Panc1 (cell line): ENCODE results near the gene PHACTR2. TPM values are rescaled to one million over a fixed set of nuclear protein-coding genes. Genes with fewer than 3 reads are reported as not detected.

ENCODE experiments used
- ATAC-seq: fragments of 200-7000 bp; cut with Tn5 transposase; 2 replicates; pipeline ENCODE4 v1.9.1; 2020; ENCODE audit warnings: mild to moderate bottlenecking, moderate library complexity
- BruUV-seq: library from RNA; stranded (reverse); fragments of 400-500 nt; replicated peaks from 2 replicates; lab custom pipeline; 2021; lab: Mats Ljungman, UMichigan
- CTCF ChIA-PET: fragments of 300-600 bp; sonication (Branson Sonifier 250); formaldehyde crosslinking; loops from one replicate; lab custom pipeline; 2022; ENCODE audit warnings: antibody characterized with exemption; lab: Charles Lee
- POLR2A ChIA-PET: fragments of 300-600 bp; sonication (Branson Sonifier 250); formaldehyde crosslinking; loops from one replicate; lab custom pipeline; 2022; ENCODE audit warnings: antibody characterized with exemption; lab: Charles Lee
- DNase-seq: peaks from one replicate; pipeline ENCODE4 v3.0.0-alpha.2; 2010; ENCODE audit warnings: low read depth, low spot score
- H3K27ac ChIP-seq: 2 replicates; pipeline ENCODE4 v1.5.1; 2011; ENCODE audit warnings: mild to moderate bottlenecking, low read length, inconsistent platforms
- H3K27me3 ChIP-seq: fragments of 200-500 bp; sonication (Bioruptor generic); 2 replicates; pipeline ENCODE4 v1.6.0; 2014; ENCODE audit warnings: low read length, inconsistent platforms; ENCODE audit not compliant: control insufficient read depth, insufficient read depth
- H3K36me3 ChIP-seq: fragments of 200-500 bp; sonication (Bioruptor generic); 2 replicates; pipeline ENCODE4 v1.5.1; 2014; ENCODE audit warnings: inconsistent platforms, mild to moderate bottlenecking, low read length, moderate library complexity; ENCODE audit not compliant: control insufficient read depth, insufficient read depth
- H3K4me1 ChIP-seq: 2 replicates; pipeline ENCODE4 v1.5.1; 2011; ENCODE audit warnings: inconsistent platforms, mild to moderate bottlenecking, low read length, moderate library complexity; ENCODE audit not compliant: control insufficient read depth, insufficient read depth
- H3K4me3 ChIP-seq, 2 experiments: 2 replicates each; pipeline ENCODE4 v1.5.1; 2011 to 2012; ENCODE audit warnings: low read depth in 2 of 2, low read length in 2 of 2, mild to moderate bottlenecking in 2 of 2, inconsistent platforms in 1 of 2, moderate library complexity in 1 of 2
- H3K9me3 ChIP-seq: fragments of 200-500 bp; sonication (Bioruptor generic); 2 replicates; pipeline ENCODE4 v1.5.1; 2014; ENCODE audit warnings: low read depth, mild to moderate bottlenecking, inconsistent platforms, low read length, moderate library complexity; ENCODE audit not compliant: control insufficient read depth, insufficient read depth
- CTCF ChIP-seq: fragments of 450-650 bp; IDR thresholded peaks from 2 replicates; pipeline ENCODE4 v1.5.1; 2017; ENCODE audit warnings: mild to moderate bottlenecking
- POLR2AphosphoS5 ChIP-seq: IDR thresholded peaks from 2 replicates; pipeline ENCODE4 v1.6.1; 2012; ENCODE audit warnings: mild to moderate bottlenecking, low read depth, low read length, moderate library complexity
- REST ChIP-seq, 2 experiments: IDR thresholded peaks; 2 replicates each; pipeline ENCODE4 v1.6.1; 2011 to 2012; ENCODE audit warnings: low read depth in 2 of 2, control low read depth in 1 of 2, low read length in 1 of 2, mild to moderate bottlenecking in 1 of 2, moderate library complexity in 1 of 2; ENCODE audit not compliant: insufficient read depth in 1 of 2
- SIN3A ChIP-seq: IDR thresholded peaks from 2 replicates; pipeline ENCODE4 v1.6.1; 2012; ENCODE audit warnings: low read depth, mild to moderate bottlenecking, low read length, moderate library complexity, borderline replicate concordance; ENCODE audit not compliant: insufficient read depth
- TCF7L2 ChIP-seq: IDR thresholded peaks from 2 replicates; pipeline ENCODE4 v1.6.1; 2011; ENCODE audit warnings: mild to moderate bottlenecking, low read depth, low read length, inconsistent platforms
- in situ Hi-C: cut with HindIII; loops from 2 replicates; pipeline ENCODE4 v1.10.0; 2016; ENCODE audit warnings: low sequenced_read_pairs, low pct_unique_long_range_greater_than_20kb
- intact Hi-C: fragments of 100-400 bp; cut with micrococcal nuclease; formaldehyde crosslinking; loops from one replicate; pipeline ENCODE4 v1.10.0; 2022; ENCODE audit not compliant: unreplicated experiment
- total RNA-seq: library from RNA; stranded (reverse); gene quantifications from one replicate; pipeline ENCODE4 v1.2.1, GENCODE V29; 2021; ENCODE audit not compliant: unreplicated experiment

The PHACTR2 gene
- total RNA-seq, 1 experiment from 2014 or later: 59.9 TPM

- Histone ChIP-seq H3K27me3 (no peaks in the 10 kb centered on the region), H3K4me1 (peaks cover 56% of the 10 kb centered on the region), H3K27ac (peak overlapping the region; percentile 99), H3K9me3 (no peaks in the 10 kb centered on the region), H3K36me3 (no peaks in the 10 kb centered on the region), H3K4me3 (no peak overlapping the region)
- in situ Hi-C loops (no loop called here), intact Hi-C loops (loop anchor here (10.0 kb wide), 1 partner anchor 168 kb away; no protein-coding TSS in a partner anchor)
- TF ChIP-seq CTCF: no peak
- TF ChIP-seq TCF7L2: no peak
- TF ChIP-seq SIN3A: no peak
- BruUV-seq: no TSS peak
- ChIA-PET CTCF (no interaction called here), POLR2A (no interaction called here)
- ATAC-seq (no peak), DNase-seq (no peak)
These were observed 64.5 kb downstream of the PHACTR2 start for GRCh38 chr6:143742070-143742954.

- ChIA-PET CTCF (no interaction called here), POLR2A (no interaction called here)
- Histone ChIP-seq H3K4me1 (peaks cover 58% of the 10 kb centered on the region), H3K4me3 (no peak overlapping the region), H3K27me3 (no peaks in the 10 kb centered on the region), H3K27ac (peak overlapping the region; percentile 99), H3K9me3 (no peaks in the 10 kb centered on the region), H3K36me3 (no peaks in the 10 kb centered on the region)
- DNase-seq: no peak
- intact Hi-C loops: loop anchor here (10.0 kb wide), 1 partner anchor 168 kb away; no protein-coding TSS in a partner anchor
- in situ Hi-C loops: no loop called here
- TF ChIP-seq CTCF (no peak), POLR2AphosphoS5 (no peak), SIN3A (no peak), REST (IDR thresholded peaks at IDR 0.05; ENCODE audit: insufficient read depth in 1 of 2, low read depth in 2 of 2, low read length in 1 of 2) (no peak), TCF7L2 (no peak)
- ATAC-seq: no peak
- BruUV-seq: no TSS peak
These were observed 65.1 kb downstream of the PHACTR2 start for GRCh38 chr6:143742955-143743255.
